PC-9 (cell line): Measurements from ENCODE around the gene TAS2R3. TPM values are rescaled to one million over a fixed set of nuclear protein-coding genes. Genes with fewer than 3 reads are reported as not detected.

Experiments
- BruUV-seq: library from RNA; stranded (reverse); fragments of 400-500 nt; replicated peaks from 2 replicates; lab custom pipeline; 2021; lab: Mats Ljungman, UMichigan
- CTCF ChIA-PET: fragments of 300-600 bp; sonication (Branson Sonifier 250); formaldehyde crosslinking; loops from one replicate; lab custom pipeline; 2022; ENCODE audit warnings: antibody characterized with exemption; lab: Charles Lee
- POLR2A ChIA-PET: fragments of 300-600 bp; sonication (Branson Sonifier 250); formaldehyde crosslinking; loops from one replicate; lab custom pipeline; 2022; ENCODE audit warnings: antibody characterized with exemption; ENCODE audit not compliant: unreplicated experiment; lab: Charles Lee
- DNase-seq, 2 experiments: peaks; one replicate each; pipeline versions ENCODE4 v3.0.0 to v3.0.0-alpha.2; 2015 to 2022; ENCODE audit warnings: mixed read lengths in 1 of 2
- H2AFZ ChIP-seq: fragments of 200-600 bp; sonication (generic); 2 replicates; pipeline ENCODE4 v1.8.1; 2017; ENCODE audit warnings: antibody characterized with exemption
- H3F3A ChIP-seq: fragments of 200-600 bp; sonication (generic); 2 replicates; pipeline ENCODE4 v1.8.1; 2017; ENCODE audit warnings: antibody characterized with exemption, mild to moderate bottlenecking, low read depth; ENCODE audit not compliant: insufficient read depth
- H3K27ac ChIP-seq: fragments of 200-600 bp; sonication (generic); 2 replicates; pipeline ENCODE4 v1.6.1; 2016; ENCODE audit warnings: mixed run types
- H3K27me3 ChIP-seq: fragments of 200-600 bp; sonication (generic); 2 replicates; pipeline ENCODE4 v1.6.1; 2016; ENCODE audit warnings: low read depth, mixed run types; ENCODE audit not compliant: insufficient read depth
- H3K36me3 ChIP-seq: fragments of 200-600 bp; sonication (generic); 2 replicates; pipeline ENCODE4 v1.6.1; 2016; ENCODE audit warnings: low read depth, mixed run types
- H3K4me1 ChIP-seq: fragments of 200-600 bp; sonication (generic); replicated peaks from 2 replicates; pipeline ENCODE4 v1.6.1; 2016; ENCODE audit warnings: mixed run types; ENCODE audit not compliant: insufficient read depth
- H3K4me2 ChIP-seq: fragments of 200-600 bp; sonication (generic); 2 replicates; pipeline ENCODE4 v1.6.1; 2017; ENCODE audit warnings: mixed run types
- H3K4me3 ChIP-seq: fragments of 200-600 bp; sonication (generic); 2 replicates; pipeline ENCODE4 v1.6.1; 2016; ENCODE audit warnings: mixed run types
- H3K79me2 ChIP-seq: fragments of 200-600 bp; sonication (generic); 2 replicates; pipeline ENCODE4 v1.6.1; 2017; ENCODE audit warnings: low read depth, mixed run types
- H3K9me2 ChIP-seq: fragments of 200-600 bp; sonication (generic); 2 replicates; pipeline ENCODE4 v1.8.1; 2017; ENCODE audit warnings: mild to moderate bottlenecking; ENCODE audit not compliant: insufficient read depth
- H3K9me3 ChIP-seq: fragments of 200-600 bp; sonication (generic); 2 replicates; pipeline ENCODE4 v1.8.1; 2016; ENCODE audit warnings: low read depth; ENCODE audit not compliant: insufficient read depth
- H4K20me1 ChIP-seq: fragments of 200-600 bp; sonication (generic); 2 replicates; pipeline ENCODE4 v1.8.1; 2017; ENCODE audit not compliant: insufficient read depth
- EZH2 ChIP-seq: fragments of 200-600 bp; sonication (generic); IDR thresholded peaks from 2 replicates; pipeline ENCODE4 v1.8.0; 2017; ENCODE audit warnings: antibody characterized with exemption, low read depth
- intact Hi-C: fragments of 100-400 bp; cut with micrococcal nuclease; formaldehyde crosslinking; loops from one replicate; pipeline ENCODE4 v1.10.0; 2022; ENCODE audit not compliant: unreplicated experiment
- total RNA-seq: library from RNA; stranded (reverse); gene quantifications from 2 replicates; pipeline ENCODE4 v1.2.3, GENCODE V29; 2021
- TF ChIP-seq, protein P1 (sequence below): fragments of 200-600 bp; sonication (generic); conservative IDR thresholded peaks from 2 replicates; pipeline ENCODE4 v1.6.1; 2017; ENCODE audit warnings: mixed run types, antibody characterized with exemption, mild to moderate bottlenecking, moderate library complexity

Gene TAS2R3
- total RNA-seq, 1 experiment from 2014 or later = 2.0 TPM

GRCh38 chr7:141792526-141792925, 28.6 kb downstream of the TAS2R3 start:
- Histone ChIP-seq H3K27me3 (no peaks in the 10 kb centered on the region), H3K9me2 (no peaks in the 10 kb centered on the region), H3K9me3 (no peaks in the 10 kb centered on the region), H3K4me1 (no peaks in the 10 kb centered on the region), H3K36me3 (no peaks in the 10 kb centered on the region), H3K4me3 (no peak overlapping the region), H3K4me2 (no peak overlapping the region), H3K79me2 (no peaks in the 10 kb centered on the region), H3K27ac (no peak overlapping the region), H2AFZ (no peak overlapping the region), H3F3A (no peaks in the 10 kb centered on the region), H4K20me1 (no peaks in the 10 kb centered on the region)
- TF ChIP-seq EZH2 = no peak
- TF ChIP-seq, protein P1, sequence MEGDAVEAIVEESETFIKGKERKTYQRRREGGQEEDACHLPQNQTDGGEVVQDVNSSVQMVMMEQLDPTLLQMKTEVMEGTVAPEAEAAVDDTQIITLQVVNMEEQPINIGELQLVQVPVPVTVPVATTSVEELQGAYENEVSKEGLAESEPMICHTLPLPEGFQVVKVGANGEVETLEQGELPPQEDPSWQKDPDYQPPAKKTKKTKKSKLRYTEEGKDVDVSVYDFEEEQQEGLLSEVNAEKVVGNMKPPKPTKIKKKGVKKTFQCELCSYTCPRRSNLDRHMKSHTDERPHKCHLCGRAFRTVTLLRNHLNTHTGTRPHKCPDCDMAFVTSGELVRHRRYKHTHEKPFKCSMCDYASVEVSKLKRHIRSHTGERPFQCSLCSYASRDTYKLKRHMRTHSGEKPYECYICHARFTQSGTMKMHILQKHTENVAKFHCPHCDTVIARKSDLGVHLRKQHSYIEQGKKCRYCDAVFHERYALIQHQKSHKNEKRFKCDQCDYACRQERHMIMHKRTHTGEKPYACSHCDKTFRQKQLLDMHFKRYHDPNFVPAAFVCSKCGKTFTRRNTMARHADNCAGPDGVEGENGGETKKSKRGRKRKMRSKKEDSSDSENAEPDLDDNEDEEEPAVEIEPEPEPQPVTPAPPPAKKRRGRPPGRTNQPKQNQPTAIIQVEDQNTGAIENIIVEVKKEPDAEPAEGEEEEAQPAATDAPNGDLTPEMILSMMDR = no peak
- POLR2A ChIA-PET = no interaction called here
- intact Hi-C loops = no loop called here
- CTCF ChIA-PET = no interaction called here
- DNase-seq = no peak
- BruUV-seq = no TSS peak

Other genes starting within 250 kb of the TAS2R3 start
- 35.6 and 44.1 TPM in 2 replicates for gene AGK, start 212.7 kb upstream of the TAS2R3 start, total RNA-seq
- gene DENND11, start 61.9 kb upstream of the TAS2R3 start, total RNA-seq = 49.4 and 55.6 TPM in 2 replicates
- not detected in 2 replicates for gene WEE2, start 55.7 kb upstream of the TAS2R3 start, total RNA-seq
- 150 and 193 TPM in 2 replicates for gene SSBP1, start 25.7 kb upstream of the TAS2R3 start, total RNA-seq
- 0.65 and 1.4 TPM in 2 replicates for gene TAS2R4, start 12.6 kb downstream of the TAS2R3 start, total RNA-seq
- gene TAS2R5, start 26.1 kb downstream of the TAS2R3 start, total RNA-seq = 1.1 and 2.1 TPM in 2 replicates
- gene PRSS37, start 77.4 kb downstream of the TAS2R3 start, total RNA-seq = not detected in 2 replicates
- gene OR9A4, start 152.3 kb downstream of the TAS2R3 start, total RNA-seq = not detected in 2 replicates
- gene CLEC5A, start 182.9 kb downstream of the TAS2R3 start, total RNA-seq = not detected in 2 replicates
- not detected in 2 replicates for gene TAS2R38, start 209.7 kb downstream of the TAS2R3 start, total RNA-seq
- 0.48 and 0.83 TPM in 2 replicates for gene MGAM, start 231.8 kb downstream of the TAS2R3 start, total RNA-seq